IMR-90 (cell line): ENCODE data around the gene KIF6. TPM values are rescaled to one million over a fixed set of nuclear protein-coding genes. Genes with fewer than 3 reads are reported as not detected.
A peak's percentile ranks its signal among the peaks of the same experiment; 100 is the strongest.

Source experiments
- ATAC-seq: fragments of 200-7000 bp; cut with Tn5 transposase; 2 replicates; pipeline ENCODE4 v1.9.1; 2020; ENCODE audit warnings: low read depth, mild to moderate bottlenecking, moderate library complexity
- BruUV-seq: library from RNA; stranded (reverse); fragments of 400-500 nt; replicated peaks from 2 replicates; lab custom pipeline; 2021; lab: Mats Ljungman, UMichigan
- CTCF ChIA-PET: fragments of 300-600 bp; formaldehyde crosslinking; extraction: SDS; loops from one replicate; lab custom pipeline; 2021; ENCODE audit warnings: antibody characterized with exemption; lab: Yijun Ruan, JAX
- POLR2A ChIA-PET: fragments of 300-600 bp; sonication (Branson Sonifier 250); formaldehyde crosslinking; loops from one replicate; lab custom pipeline; 2022; ENCODE audit warnings: antibody characterized with exemption; ENCODE audit not compliant: unreplicated experiment; lab: Charles Lee
- DNase-seq: peaks from one replicate; pipeline ENCODE4 v3.0.0; 2013
- H2AFZ ChIP-seq: replicated peaks from 2 replicates; pipeline ENCODE3; 2013; ENCODE audit warnings: low read length, mild to moderate bottlenecking; ENCODE audit not compliant: poor library complexity
- H2AK5ac ChIP-seq: 2 replicates; pipeline ENCODE4 v1.6.1; 2013; ENCODE audit warnings: low read depth, low read length, inconsistent platforms
- H2AK9ac ChIP-seq: replicated peaks from 2 replicates; pipeline ENCODE3; 2013; ENCODE audit warnings: mild to moderate bottlenecking, low read depth, low read length, moderate library complexity; ENCODE audit not compliant: poor library complexity
- H2BK120ac ChIP-seq: 2 replicates; pipeline ENCODE4 v1.6.1; 2013; ENCODE audit warnings: low read depth, low read length, inconsistent platforms
- H2BK15ac ChIP-seq: 3 replicates; pipeline ENCODE4 v1.6.1; 2013; ENCODE audit warnings: low read depth, low read length, inconsistent platforms
- H2BK20ac ChIP-seq: 2 replicates; pipeline ENCODE4 v1.6.1; 2013; ENCODE audit warnings: low read depth, mild to moderate bottlenecking, inconsistent platforms, low read length, moderate library complexity
- H2BK5ac ChIP-seq: 2 replicates; pipeline ENCODE4 v1.6.1; 2013; ENCODE audit warnings: mild to moderate bottlenecking, low read depth, low read length, inconsistent platforms; ENCODE audit not compliant: poor library complexity, severe bottlenecking
- H3K14ac ChIP-seq: replicated peaks from 2 replicates; pipeline ENCODE4 v1.6.1; 2013; ENCODE audit warnings: low read depth, low read length, inconsistent platforms
- H3K18ac ChIP-seq: 2 replicates; pipeline ENCODE4 v1.6.1; 2013; ENCODE audit warnings: low read depth, low read length, control low read depth
- H3K23ac ChIP-seq: 2 replicates; pipeline ENCODE4 v1.6.1; 2013; ENCODE audit warnings: low read depth, low read length, inconsistent platforms
- H3K27ac ChIP-seq: 2 replicates; pipeline ENCODE4 v1.5.1; 2013; ENCODE audit warnings: mild to moderate bottlenecking, control low read depth, low read length; ENCODE audit not compliant: insufficient read depth
- H3K27me3 ChIP-seq: 2 replicates; pipeline ENCODE4 v1.6.1; 2013; ENCODE audit warnings: low read length; ENCODE audit not compliant: control insufficient read depth, insufficient read depth
- H3K36me3 ChIP-seq: 2 replicates; pipeline ENCODE4 v1.6.1; 2013; ENCODE audit warnings: low read length, mixed read lengths; ENCODE audit not compliant: control insufficient read depth, insufficient read depth
- H3K4ac ChIP-seq: 2 replicates; pipeline ENCODE4 v1.6.1; 2013; ENCODE audit warnings: low read depth, low read length, inconsistent platforms
- H3K4me1 ChIP-seq: 2 replicates; pipeline ENCODE4 v1.6.1; 2013; ENCODE audit warnings: low read length, mixed read lengths; ENCODE audit not compliant: control insufficient read depth, insufficient read depth
- H3K4me2 ChIP-seq: 2 replicates; pipeline ENCODE4 v1.6.1; 2013; ENCODE audit warnings: low read depth, mild to moderate bottlenecking, control low read depth, low read length, moderate library complexity
- H3K4me3 ChIP-seq: 2 replicates; pipeline ENCODE4 v1.5.1; 2013; ENCODE audit warnings: low read depth, mild to moderate bottlenecking, control low read depth, low read length, moderate library complexity; ENCODE audit not compliant: insufficient read depth
- H3K56ac ChIP-seq: 2 replicates; pipeline ENCODE4 v1.6.1; 2013; ENCODE audit warnings: low read length, inconsistent platforms; ENCODE audit not compliant: insufficient read depth; ENCODE audit errors: extremely low read depth
- H3K79me1 ChIP-seq, 2 experiments: 2 replicates each; pipeline ENCODE4 v1.6.1; 2013; ENCODE audit warnings: low read length in 2 of 2, inconsistent platforms in 1 of 2, low read depth in 1 of 2
- H3K9ac ChIP-seq: 2 replicates; pipeline ENCODE4 v1.6.1; 2013; ENCODE audit warnings: low read depth, low read length, control low read depth
- H3K9me1 ChIP-seq: 2 replicates; pipeline ENCODE4 v1.6.1; 2013; ENCODE audit warnings: low read length, inconsistent platforms; ENCODE audit not compliant: insufficient read depth
- H3K9me3 ChIP-seq: 2 replicates; pipeline ENCODE4 v1.6.1; 2013; ENCODE audit warnings: low read length; ENCODE audit not compliant: control insufficient read depth, insufficient read depth
- H4K20me1 ChIP-seq: 2 replicates; pipeline ENCODE4 v1.6.1; 2013; ENCODE audit warnings: low read length, inconsistent platforms; ENCODE audit not compliant: insufficient read depth
- H4K5ac ChIP-seq: 2 replicates; pipeline ENCODE4 v1.6.1; 2013; ENCODE audit warnings: mild to moderate bottlenecking, low read depth, low read length, control low read depth
- H4K8ac ChIP-seq, 2 experiments: 2 replicates each; pipeline ENCODE4 v1.6.1; 2013; ENCODE audit warnings: low read depth in 2 of 2, low read length in 2 of 2, control low read depth in 1 of 2, inconsistent platforms in 1 of 2
- H4K91ac ChIP-seq: 2 replicates; pipeline ENCODE4 v1.6.1; 2013; ENCODE audit warnings: low read depth, low read length, inconsistent platforms; ENCODE audit not compliant: insufficient read depth
- CHD1 ChIP-seq: IDR thresholded peaks from 2 replicates; pipeline ENCODE4 v1.6.1; 2012; ENCODE audit warnings: low read depth, low read length, improper control_type of control experiment
- FOS ChIP-seq: fragments of 150-350 bp; IDR thresholded peaks from 2 replicates; pipeline ENCODE4 v1.6.1; 2016; ENCODE audit warnings: low read depth, low read length
- MAZ ChIP-seq: IDR thresholded peaks from 2 replicates; pipeline ENCODE4 v1.6.1; 2012; ENCODE audit warnings: low read depth, mild to moderate bottlenecking, low read length, improper control_type of control experiment, moderate library complexity, borderline replicate concordance
- MXI1 ChIP-seq: IDR thresholded peaks from 2 replicates; pipeline ENCODE4 v1.6.1; 2012; ENCODE audit warnings: low read depth, mild to moderate bottlenecking, low read length, moderate library complexity, borderline replicate concordance
- NFE2L2 ChIP-seq: fragments of 150-350 bp; IDR thresholded peaks from 2 replicates; pipeline ENCODE4 v1.6.1; 2016; ENCODE audit warnings: low read depth, mild to moderate bottlenecking, low read length
- RAD21 ChIP-seq: IDR thresholded peaks from 2 replicates; pipeline ENCODE4 v1.6.1; 2012; ENCODE audit warnings: low read length, improper control_type of control experiment
- SMC3 ChIP-seq: fragments of 150-350 bp; IDR thresholded peaks from 2 replicates; pipeline ENCODE4 v1.6.1; 2016; ENCODE audit warnings: low read depth, mild to moderate bottlenecking, antibody characterized with exemption, low read length, moderate library complexity
- WGBS, 2 experiments: methylation state at CpG; one replicate each; pipeline versions ENCODE4 v1.1.5 to v1.1.7; 2013; ENCODE audit warnings: missing lambda C conversion rate in 2 of 2; ENCODE audit not compliant: insufficient read length in 1 of 2; ENCODE audit errors: extremely low coverage in 2 of 2; 5-methylcytosine and 5-hydroxymethylcytosine counted together
- dilution Hi-C: fragments of 300-500 bp; cut with HindIII; formaldehyde crosslinking; loops from one replicate; pipeline ENCODE4 v1.14.3; 2018; ENCODE audit warnings: low sequenced_read_pairs; ENCODE audit not compliant: unreplicated experiment
- in situ Hi-C: fragments of 300-500 bp; cut with MboI; formaldehyde crosslinking; loops from 3 replicates; pipeline ENCODE4 v1.14.3; 2019; ENCODE audit warnings: low sequenced_read_pairs, inconsistent platforms, mixed read lengths
- intact Hi-C: fragments of 100-400 bp; cut with micrococcal nuclease; formaldehyde crosslinking; loops from 2 replicates; pipeline ENCODE4 v1.10.0; 2022
- polyA plus RNA-seq, 3 experiments: library from polyadenylated mRNA; depleted of rRNA; stranded (reverse); fragments of >200 nt; gene quantifications; 2 replicates each; pipeline ENCODE4 v1.2.3, GENCODE V29; 2012; ENCODE audit warnings: low replicate concordance in 1 of 3
- total RNA-seq: library from RNA; depleted of rRNA; stranded (reverse); fragments of >200 nt; gene quantifications from 2 replicates; pipeline ENCODE4 v1.2.3, GENCODE V29; 2012
- TF ChIP-seq, protein P1 (sequence below): fragments of 150-350 bp; IDR thresholded peaks from 2 replicates; pipeline ENCODE4 v1.6.1; 2017; ENCODE audit warnings: mild to moderate bottlenecking, antibody characterized with exemption, low read length, low read depth
- TF ChIP-seq, protein P2 (sequence below): fragments of 150-350 bp; IDR thresholded peaks from 2 replicates; pipeline ENCODE4 v1.6.1; 2016; ENCODE audit warnings: low read depth, mild to moderate bottlenecking, low read length, moderate library complexity, borderline replicate concordance

Gene KIF6
- total and polyA plus RNA-seq, 2 of the 4 experiments (the other 2 are of a cell fraction) = under 0.01 to 0.10 TPM

DNA sequence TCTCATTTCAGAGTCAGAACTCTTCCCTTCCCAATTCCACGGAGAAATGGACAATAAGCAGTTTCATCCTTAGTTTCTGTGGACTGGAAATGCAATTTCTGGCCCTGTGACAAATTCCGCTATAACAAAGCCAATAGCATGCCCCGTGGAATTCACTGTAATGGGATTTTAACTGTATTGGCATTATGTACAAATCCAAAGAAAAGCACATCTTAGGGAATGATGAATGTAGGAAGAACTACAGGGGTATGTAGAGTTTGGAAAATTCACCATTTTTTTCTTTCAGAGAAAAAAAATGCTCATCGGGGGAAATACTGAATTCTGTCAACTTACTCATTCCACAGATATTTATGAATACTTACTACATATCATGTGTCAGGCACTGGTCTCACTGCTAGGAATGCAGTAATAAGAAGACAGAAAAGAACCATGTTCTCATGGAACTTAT is 43.5 kb downstream of the KIF6 start:
- Histone ChIP-seq H4K20me1 (no peaks in the 10 kb centered on the region), H3K23ac (no peak overlapping the region), H3K56ac (no peak overlapping the region), H3K27me3 (no peaks in the 10 kb centered on the region), H2BK15ac (no peak overlapping the region), H3K36me3 (no peaks in the 10 kb centered on the region), H4K91ac (no peak overlapping the region), H2AK5ac (no peak overlapping the region), H3K27ac (no peak overlapping the region), H2AK9ac (no peak overlapping the region), H3K4me1 (no peaks in the 10 kb centered on the region), H2BK20ac (no peak overlapping the region), H3K18ac (no peak overlapping the region), H3K9me1 (no peaks in the 10 kb centered on the region), H3K9ac (no peak overlapping the region), H3K4ac (no peak overlapping the region), H3K9me3 (no peaks in the 10 kb centered on the region), H3K4me3 (no peak overlapping the region), H2BK120ac (no peak overlapping the region), H4K8ac (no peak overlapping the region), H3K4me2 (peak overlapping the region; percentile 58), H2AFZ (no peak overlapping the region), H3K79me1 (no peaks in the 10 kb centered on the region), H2BK5ac (peak overlapping the region; percentile 26), H3K14ac (no peak overlapping the region), H4K5ac (no peak overlapping the region)
- ChIA-PET POLR2A (no interaction called here), CTCF (no interaction called here)
- WGBS, 2 experiments = no CpG with 5 or more reads among the region's 4 CpGs
- BruUV-seq = no TSS peak
- ATAC-seq (peak; percentile 51), DNase-seq (peak; percentile 30)
- in situ Hi-C loops = no loop called here
- intact Hi-C loops = no loop called here
- no peak for TF ChIP-seq SMC3
- no peak for TF ChIP-seq MAZ
- no peak for TF ChIP-seq FOS
- no peak for TF ChIP-seq MXI1
- TF ChIP-seq NFE2L2 = no peak
- TF ChIP-seq, protein P1, sequence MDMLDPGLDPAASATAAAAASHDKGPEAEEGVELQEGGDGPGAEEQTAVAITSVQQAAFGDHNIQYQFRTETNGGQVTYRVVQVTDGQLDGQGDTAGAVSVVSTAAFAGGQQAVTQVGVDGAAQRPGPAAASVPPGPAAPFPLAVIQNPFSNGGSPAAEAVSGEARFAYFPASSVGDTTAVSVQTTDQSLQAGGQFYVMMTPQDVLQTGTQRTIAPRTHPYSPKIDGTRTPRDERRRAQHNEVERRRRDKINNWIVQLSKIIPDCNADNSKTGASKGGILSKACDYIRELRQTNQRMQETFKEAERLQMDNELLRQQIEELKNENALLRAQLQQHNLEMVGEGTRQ = no peak
- no peak for TF ChIP-seq CHD1
- TF ChIP-seq, protein P2, sequence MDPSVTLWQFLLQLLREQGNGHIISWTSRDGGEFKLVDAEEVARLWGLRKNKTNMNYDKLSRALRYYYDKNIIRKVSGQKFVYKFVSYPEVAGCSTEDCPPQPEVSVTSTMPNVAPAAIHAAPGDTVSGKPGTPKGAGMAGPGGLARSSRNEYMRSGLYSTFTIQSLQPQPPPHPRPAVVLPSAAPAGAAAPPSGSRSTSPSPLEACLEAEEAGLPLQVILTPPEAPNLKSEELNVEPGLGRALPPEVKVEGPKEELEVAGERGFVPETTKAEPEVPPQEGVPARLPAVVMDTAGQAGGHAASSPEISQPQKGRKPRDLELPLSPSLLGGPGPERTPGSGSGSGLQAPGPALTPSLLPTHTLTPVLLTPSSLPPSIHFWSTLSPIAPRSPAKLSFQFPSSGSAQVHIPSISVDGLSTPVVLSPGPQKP = no peak
- TF ChIP-seq RAD21 = no peak
- dilution Hi-C loops = no loop called here
